ENCODE measurements around the gene PANK4. TPM values are rescaled to one million over a fixed set of nuclear protein-coding genes. Genes with fewer than 3 reads are reported as not detected.

PANK4 gene
- total RNA-seq, 1 experiment from 2014 or later: 24.4 TPM

- CTCF ChIA-PET: no interaction called here
- DNase-seq: no peak
- intact Hi-C loops (cut with micrococcal nuclease; ENCODE audit: unreplicated experiment): no loop called here
- no peak overlapping the region for H3K27ac Mint-ChIP-seq (ENCODE audit: unreplicated experiment)
- no TSS peak for BruUV-seq (replicated peaks)
- no peaks in the 10 kb centered on the region for H3K4me1 Mint-ChIP-seq (ENCODE audit: low read depth, unreplicated experiment)
- H3K27me3 Mint-ChIP-seq (ENCODE audit: unreplicated experiment): peaks cover 39% of the 10 kb centered on the region
- H3K9me3 Mint-ChIP-seq (ENCODE audit: low read depth, unreplicated experiment): peaks cover 6% of the 10 kb centered on the region
- H3K36me3 Mint-ChIP-seq (ENCODE audit: insufficient read depth, unreplicated experiment): no peaks in the 10 kb centered on the region
- TF ChIP-seq CTCF (IDR thresholded peaks at IDR 0.05; ENCODE audit: unreplicated experiment): no peak
- H3K4me3 Mint-ChIP-seq (ENCODE audit: low read depth, unreplicated experiment): no peak overlapping the region
Observed at GRCh38 chr1:2493218-2493617, 33.2 kb downstream of the PANK4 start.

- Mint-ChIP-seq H3K4me1 (ENCODE audit: low read depth, unreplicated experiment) (no peaks in the 10 kb centered on the region), H3K9me3 (ENCODE audit: low read depth, unreplicated experiment) (peaks cover 9% of the 10 kb centered on the region), H3K27me3 (ENCODE audit: unreplicated experiment) (peaks cover 47% of the 10 kb centered on the region), H3K36me3 (ENCODE audit: insufficient read depth, unreplicated experiment) (no peaks in the 10 kb centered on the region), H3K27ac (ENCODE audit: unreplicated experiment) (no peak overlapping the region), H3K4me3 (ENCODE audit: low read depth, unreplicated experiment) (no peak overlapping the region)
- TF ChIP-seq CTCF (IDR thresholded peaks at IDR 0.05; ENCODE audit: unreplicated experiment): no peak
- BruUV-seq (replicated peaks): no TSS peak
- CTCF ChIA-PET: no interaction called here
- intact Hi-C loops (cut with micrococcal nuclease; ENCODE audit: unreplicated experiment): no loop called here
- DNase-seq: no peak
Observed at GRCh38 chr1:2492091-2492490, 34.3 kb downstream of the PANK4 start.

DNA sequence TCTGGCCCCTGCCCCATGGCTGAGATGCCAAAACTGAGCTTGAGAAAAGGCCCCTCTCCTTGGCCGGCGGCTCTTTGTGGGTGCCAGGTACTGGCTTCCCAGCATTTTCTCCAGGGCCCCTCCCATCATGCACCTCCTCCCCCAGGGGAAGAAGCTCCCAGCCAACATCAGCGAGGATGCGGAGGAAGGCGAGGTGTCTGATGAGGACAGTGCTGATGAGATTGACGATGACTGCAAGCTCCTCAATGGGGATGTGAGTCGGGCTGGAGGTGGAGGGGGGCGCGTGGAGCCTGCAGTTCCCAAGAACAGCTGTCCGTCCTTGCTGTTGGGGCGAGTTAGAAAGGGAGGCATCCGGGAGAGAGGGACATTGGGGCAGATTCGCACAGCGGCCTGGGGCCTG lies 36.8 kb downstream of the PANK4 start:
- intact Hi-C loops (cut with micrococcal nuclease; ENCODE audit: unreplicated experiment): no loop called here
- Mint-ChIP-seq H3K9me3 (ENCODE audit: low read depth, unreplicated experiment) (peaks cover 9% of the 10 kb centered on the region), H3K27me3 (ENCODE audit: unreplicated experiment) (peaks cover 47% of the 10 kb centered on the region), H3K4me1 (ENCODE audit: low read depth, unreplicated experiment) (no peaks in the 10 kb centered on the region), H3K27ac (ENCODE audit: unreplicated experiment) (no peak overlapping the region), H3K36me3 (ENCODE audit: insufficient read depth, unreplicated experiment) (no peaks in the 10 kb centered on the region), H3K4me3 (ENCODE audit: low read depth, unreplicated experiment) (no peak overlapping the region)
- CTCF ChIA-PET: no interaction called here
- BruUV-seq (replicated peaks): no TSS peak
- TF ChIP-seq CTCF (IDR thresholded peaks at IDR 0.05; ENCODE audit: unreplicated experiment): no peak
- no peak for DNase-seq

DNA sequence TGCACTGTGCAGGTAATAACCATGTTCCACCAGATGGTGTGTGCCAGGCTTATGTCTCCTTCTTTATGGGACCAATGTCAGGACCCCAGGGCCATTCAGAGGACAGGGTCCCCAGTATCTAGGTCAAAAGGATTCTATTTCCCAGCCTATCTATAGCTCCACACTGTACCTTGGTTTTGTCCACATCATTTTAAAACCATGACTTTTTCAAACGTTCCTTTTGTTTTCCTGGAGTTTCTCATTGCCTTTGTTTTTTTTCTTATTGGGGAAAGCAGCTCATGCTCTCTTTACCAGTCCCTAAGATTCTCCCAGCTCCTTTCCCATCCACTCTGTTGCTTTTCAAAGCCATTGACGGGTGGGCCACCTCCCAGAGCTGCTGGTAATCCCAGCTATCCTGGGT lies 37.7 kb downstream of the PANK4 start:
- DNase-seq: no peak
- Mint-ChIP-seq H3K4me1 (ENCODE audit: low read depth, unreplicated experiment) (no peaks in the 10 kb centered on the region), H3K27ac (ENCODE audit: unreplicated experiment) (no peak overlapping the region), H3K36me3 (ENCODE audit: insufficient read depth, unreplicated experiment) (no peaks in the 10 kb centered on the region), H3K4me3 (ENCODE audit: low read depth, unreplicated experiment) (no peak overlapping the region), H3K9me3 (ENCODE audit: low read depth, unreplicated experiment) (peaks cover 9% of the 10 kb centered on the region), H3K27me3 (ENCODE audit: unreplicated experiment) (peaks cover 38% of the 10 kb centered on the region)
- no peak for TF ChIP-seq CTCF (IDR thresholded peaks at IDR 0.05; ENCODE audit: unreplicated experiment)
- no TSS peak for BruUV-seq (replicated peaks)
- intact Hi-C loops (cut with micrococcal nuclease; ENCODE audit: unreplicated experiment): no loop called here
- CTCF ChIA-PET: no interaction called here

GRCh38 chr1:2486558-2486957 lies 39.8 kb downstream of the PANK4 start:
- intact Hi-C loops (cut with micrococcal nuclease; ENCODE audit: unreplicated experiment): no loop called here
- H3K4me3 Mint-ChIP-seq (ENCODE audit: low read depth, unreplicated experiment): no peak overlapping the region
- H3K27ac Mint-ChIP-seq (ENCODE audit: unreplicated experiment): no peak overlapping the region
- peaks cover 20% of the 10 kb centered on the region for H3K27me3 Mint-ChIP-seq (ENCODE audit: unreplicated experiment)
- H3K36me3 Mint-ChIP-seq (ENCODE audit: insufficient read depth, unreplicated experiment): no peaks in the 10 kb centered on the region
- no peak for TF ChIP-seq CTCF (IDR thresholded peaks at IDR 0.05; ENCODE audit: unreplicated experiment)
- BruUV-seq (replicated peaks): no TSS peak
- peaks cover 9% of the 10 kb centered on the region for H3K9me3 Mint-ChIP-seq (ENCODE audit: low read depth, unreplicated experiment)
- no peaks in the 10 kb centered on the region for H3K4me1 Mint-ChIP-seq (ENCODE audit: low read depth, unreplicated experiment)
- CTCF ChIA-PET: no interaction called here
- DNase-seq: no peak
